H9 (cell line): Measurements from ENCODE around the gene SAA4. TPM values are rescaled to one million over a fixed set of nuclear protein-coding genes. Genes with fewer than 3 reads are reported as not detected.

Experiments used
- DNase-seq: peaks from one replicate; pipeline ENCODE4 v3.0.0-alpha.2; 2017
- H2AFZ ChIP-seq: one replicate; pipeline ENCODE4 v1.6.1; 2013; ENCODE audit warnings: mild to moderate bottlenecking, low read length, control low read depth, moderate library complexity
- H2AK5ac ChIP-seq: 2 replicates; pipeline ENCODE4 v1.6.1; 2013; ENCODE audit warnings: low read length, control low read depth, mixed read lengths; ENCODE audit not compliant: insufficient read length
- H2BK120ac ChIP-seq: one replicate; pipeline ENCODE4 v1.6.1; 2013; ENCODE audit warnings: low read depth, mild to moderate bottlenecking, low read length, control low read depth, inconsistent platforms; ENCODE audit not compliant: poor library complexity, severe bottlenecking
- H2BK12ac ChIP-seq: 2 replicates; pipeline ENCODE4 v1.6.1; 2013; ENCODE audit warnings: low read length, control low read depth, mixed read lengths, low read depth; ENCODE audit not compliant: insufficient read length
- H2BK15ac ChIP-seq: 2 replicates; pipeline ENCODE4 v1.6.1; 2013; ENCODE audit warnings: low read depth, low read length, control low read depth
- H2BK20ac ChIP-seq: one replicate; pipeline ENCODE4 v1.6.1; 2013; ENCODE audit warnings: low read depth, mild to moderate bottlenecking, low read length, control low read depth, inconsistent platforms; ENCODE audit not compliant: poor library complexity, severe bottlenecking
- H2BK5ac ChIP-seq: 2 replicates; pipeline ENCODE4 v1.6.1; 2013; ENCODE audit warnings: low read length, control low read depth, mixed read lengths; ENCODE audit not compliant: insufficient read length
- H3K14ac ChIP-seq: 2 replicates; pipeline ENCODE4 v1.6.1; 2013; ENCODE audit warnings: low read length, control low read depth; ENCODE audit not compliant: insufficient read depth
- H3K18ac ChIP-seq: 2 replicates; pipeline ENCODE4 v1.6.1; 2013; ENCODE audit warnings: low read depth, mild to moderate bottlenecking, mixed read lengths, low read length, control low read depth; ENCODE audit not compliant: insufficient read length
- H3K23ac ChIP-seq: 2 replicates; pipeline ENCODE4 v1.6.1; 2013; ENCODE audit warnings: low read length, control low read depth, mixed read lengths, low read depth; ENCODE audit not compliant: insufficient read length
- H3K23me2 ChIP-seq: 2 replicates; pipeline ENCODE4 v1.6.1; 2013; ENCODE audit warnings: low read depth, mild to moderate bottlenecking, mixed read lengths, low read length, control low read depth; ENCODE audit not compliant: insufficient read length, poor library complexity, severe bottlenecking
- H3K27ac ChIP-seq: 2 replicates; pipeline ENCODE4 v1.5.1; 2013; ENCODE audit warnings: low read length, control low read depth, mixed read lengths, low read depth; ENCODE audit not compliant: insufficient read length
- H3K27me3 ChIP-seq: 2 replicates; pipeline ENCODE4 v1.6.1; 2013; ENCODE audit warnings: low read length, control low read depth, inconsistent platforms; ENCODE audit not compliant: insufficient read depth
- H3K4ac ChIP-seq: 2 replicates; pipeline ENCODE4 v1.6.1; 2013; ENCODE audit warnings: low read depth, mild to moderate bottlenecking, control low read depth, inconsistent platforms, low read length, moderate library complexity
- H3K4me1 ChIP-seq: 2 replicates; pipeline ENCODE4 v1.6.1; 2013; ENCODE audit warnings: low read length, control low read depth, inconsistent platforms; ENCODE audit not compliant: insufficient read depth
- H3K4me2 ChIP-seq: 2 replicates; pipeline ENCODE4 v1.6.1; 2013; ENCODE audit warnings: low read length, control low read depth, mixed read lengths; ENCODE audit not compliant: insufficient read length, insufficient read depth
- H3K56ac ChIP-seq: 2 replicates; pipeline ENCODE4 v1.6.1; 2013; ENCODE audit warnings: low read depth, mild to moderate bottlenecking, mixed read lengths, low read length, control low read depth; ENCODE audit not compliant: insufficient read length
- H3K79me1 ChIP-seq: 2 replicates; pipeline ENCODE4 v1.6.1; 2013; ENCODE audit warnings: low read depth, mild to moderate bottlenecking, moderate library complexity, low read length, control low read depth, inconsistent platforms; ENCODE audit not compliant: insufficient read depth, poor library complexity, severe bottlenecking
- H3K79me2 ChIP-seq: 2 replicates; pipeline ENCODE4 v1.6.1; 2013; ENCODE audit warnings: low read length, control low read depth, inconsistent platforms; ENCODE audit not compliant: insufficient read depth
- H3K9ac ChIP-seq: 2 replicates; pipeline ENCODE4 v1.6.1; 2013; ENCODE audit warnings: low read length, control low read depth, mixed read lengths; ENCODE audit not compliant: insufficient read length; ENCODE audit errors: extremely low read depth
- H3K9me3 ChIP-seq: one replicate; pipeline ENCODE4 v1.6.1; 2013; ENCODE audit warnings: low read depth, low read length, inconsistent platforms; ENCODE audit not compliant: control insufficient read depth
- H3T11ph ChIP-seq: one replicate; pipeline ENCODE4 v1.6.1; 2013; ENCODE audit warnings: mild to moderate bottlenecking, low read length, control low read depth, inconsistent platforms
- H4K20me1 ChIP-seq: one replicate; pipeline ENCODE4 v1.6.1; 2013; ENCODE audit not compliant: control insufficient read depth, insufficient read length, insufficient read depth
- H4K5ac ChIP-seq: 2 replicates; pipeline ENCODE4 v1.6.1; 2013; ENCODE audit warnings: low read depth, mild to moderate bottlenecking, mixed read lengths, low read length, control low read depth; ENCODE audit not compliant: insufficient read length
- H4K8ac ChIP-seq: replicated peaks from 2 replicates; pipeline ENCODE4 v1.6.1; 2013; ENCODE audit warnings: low read length, control low read depth, mixed read lengths, low read depth; ENCODE audit not compliant: insufficient read length
- H4K91ac ChIP-seq: 2 replicates; pipeline ENCODE4 v1.6.1; 2013; ENCODE audit warnings: low read depth, mild to moderate bottlenecking, moderate library complexity, mixed read lengths, low read length, control low read depth; ENCODE audit not compliant: insufficient read length
- H3K27ac Mint-ChIP-seq, 3 experiments: 2 replicates in 2 of 3; 3 replicates in 1 of 3; pipeline ENCODE4 v1.8.0; 2020 to 2021; ENCODE audit warnings: mixed read lengths in 3 of 3, mild to moderate bottlenecking in 1 of 3, moderate library complexity in 1 of 3
- H3K27me3 Mint-ChIP-seq: 2 replicates; pipeline ENCODE4 v1.8.0; 2021; ENCODE audit warnings: low read depth, mild to moderate bottlenecking, moderate library complexity, mixed read lengths
- H3K36me3 Mint-ChIP-seq, 3 experiments: 2 replicates in 2 of 3; 3 replicates in 1 of 3; pipeline ENCODE4 v1.8.0; 2020 to 2021; ENCODE audit warnings: low read depth in 3 of 3, mixed read lengths in 3 of 3; ENCODE audit not compliant: insufficient read depth in 1 of 3
- H3K4me1 Mint-ChIP-seq, 2 experiments: 2 replicates each; pipeline ENCODE4 v1.8.0; 2020; ENCODE audit warnings: mixed read lengths in 2 of 2
- H3K4me3 Mint-ChIP-seq, 2 experiments: 2 replicates in 1 of 2; 3 replicates in 1 of 2; pipeline ENCODE4 v1.8.0; 2020 to 2021; ENCODE audit warnings: mild to moderate bottlenecking in 2 of 2, mixed read lengths in 2 of 2, moderate library complexity in 1 of 2
- H3K9me3 Mint-ChIP-seq, 2 experiments: 2 replicates in 1 of 2; 3 replicates in 1 of 2; pipeline ENCODE4 v1.8.0; 2020; ENCODE audit warnings: mild to moderate bottlenecking in 2 of 2, mixed read lengths in 2 of 2, moderate library complexity in 1 of 2
- WGBS: extraction: QIAGEN DNeasy Blood & Tissue Kit; methylation state at CpG from one replicate; pipeline ENCODE4 v1.1.7; 2013; ENCODE audit warnings: missing lambda C conversion rate, low lambda C conversion rate, mixed read lengths; ENCODE audit not compliant: insufficient read length; ENCODE audit errors: extremely low coverage; 5-methylcytosine and 5-hydroxymethylcytosine counted together
- total RNA-seq: library from RNA; stranded (reverse); gene quantifications from 2 replicates; pipeline ENCODE4 v1.2.1, GENCODE V29; 2021
- TF ChIP-seq, protein P1 (sequence below): fragments of 200-600 bp; sonication (generic); conservative IDR thresholded peaks from 3 replicates; pipeline ENCODE4 v1.8.0; 2021; ENCODE audit warnings: antibody characterized with exemption, mild to moderate bottlenecking

Gene SAA4
- total RNA-seq, 1 experiment from 2014 or later = not detected

DNA sequence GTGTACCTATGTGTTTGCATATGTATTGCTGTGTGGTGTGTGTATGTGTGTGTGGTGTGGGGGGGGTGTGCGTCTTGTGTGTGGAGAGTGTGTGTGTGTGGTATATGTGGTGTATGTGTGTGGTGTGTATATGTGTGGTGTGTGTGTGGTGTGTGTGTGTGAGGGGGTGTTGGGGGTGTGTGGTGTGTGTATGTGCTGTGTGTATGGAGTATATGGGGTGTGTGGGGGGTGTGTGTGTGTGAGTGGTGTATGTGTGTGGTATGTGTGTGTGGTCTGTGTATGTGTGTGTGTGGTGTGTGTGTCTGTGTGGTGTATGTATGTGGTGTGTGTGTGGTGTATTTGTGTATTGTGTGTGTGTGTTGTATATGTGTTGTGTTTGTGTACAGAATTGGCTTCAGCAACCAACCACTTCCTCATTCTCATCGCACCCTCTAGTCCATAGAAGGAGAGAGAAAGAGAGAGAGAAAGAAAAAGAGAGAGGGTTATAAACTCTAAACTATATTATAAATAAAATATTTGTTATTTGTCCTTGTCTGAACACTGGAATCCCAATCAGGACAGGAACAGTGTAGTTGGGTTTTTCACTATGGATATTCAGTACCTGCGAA is 13.7 kb downstream of the SAA4 start:
- Histone ChIP-seq H3K27me3 (no peaks in the 10 kb centered on the region), H4K5ac (no peak overlapping the region), H3K27ac (no peak overlapping the region), H3K23me2 (no peaks in the 10 kb centered on the region), H3K4me1 (no peaks in the 10 kb centered on the region), H4K91ac (no peak overlapping the region), H4K8ac (no peak overlapping the region), H3K79me1 (no peaks in the 10 kb centered on the region), H2AK5ac (no peak overlapping the region), H3K4me2 (no peak overlapping the region), H3K23ac (no peak overlapping the region), H3K56ac (no peak overlapping the region), H2BK15ac (no peak overlapping the region), H3K9me3 (no peaks in the 10 kb centered on the region), H2BK20ac (no peak overlapping the region), H3K9ac (no peak overlapping the region), H3K14ac (no peak overlapping the region), H2BK12ac (no peak overlapping the region), H3T11ph (no peak overlapping the region), H2BK5ac (no peak overlapping the region), H2AFZ (no peak overlapping the region), H3K79me2 (no peaks in the 10 kb centered on the region), H3K18ac (no peak overlapping the region), H4K20me1 (no peaks in the 10 kb centered on the region), H3K4ac (no peak overlapping the region), H2BK120ac (no peak overlapping the region)
- H3K27ac Mint-ChIP-seq = no peak overlapping the region
- H3K9me3 Mint-ChIP-seq = peaks cover 0 to 5% of the 10 kb centered on the region in 2 experiments; a peak in 1 of 5 replicates
- no peak for DNase-seq
- no peaks in the 10 kb centered on the region for H3K4me1 Mint-ChIP-seq
- no peaks in the 10 kb centered on the region for H3K36me3 Mint-ChIP-seq
- peaks cover 11% of the 10 kb centered on the region for H3K27me3 Mint-ChIP-seq
- no peak overlapping the region for H3K4me3 Mint-ChIP-seq
- TF ChIP-seq, protein P1, sequence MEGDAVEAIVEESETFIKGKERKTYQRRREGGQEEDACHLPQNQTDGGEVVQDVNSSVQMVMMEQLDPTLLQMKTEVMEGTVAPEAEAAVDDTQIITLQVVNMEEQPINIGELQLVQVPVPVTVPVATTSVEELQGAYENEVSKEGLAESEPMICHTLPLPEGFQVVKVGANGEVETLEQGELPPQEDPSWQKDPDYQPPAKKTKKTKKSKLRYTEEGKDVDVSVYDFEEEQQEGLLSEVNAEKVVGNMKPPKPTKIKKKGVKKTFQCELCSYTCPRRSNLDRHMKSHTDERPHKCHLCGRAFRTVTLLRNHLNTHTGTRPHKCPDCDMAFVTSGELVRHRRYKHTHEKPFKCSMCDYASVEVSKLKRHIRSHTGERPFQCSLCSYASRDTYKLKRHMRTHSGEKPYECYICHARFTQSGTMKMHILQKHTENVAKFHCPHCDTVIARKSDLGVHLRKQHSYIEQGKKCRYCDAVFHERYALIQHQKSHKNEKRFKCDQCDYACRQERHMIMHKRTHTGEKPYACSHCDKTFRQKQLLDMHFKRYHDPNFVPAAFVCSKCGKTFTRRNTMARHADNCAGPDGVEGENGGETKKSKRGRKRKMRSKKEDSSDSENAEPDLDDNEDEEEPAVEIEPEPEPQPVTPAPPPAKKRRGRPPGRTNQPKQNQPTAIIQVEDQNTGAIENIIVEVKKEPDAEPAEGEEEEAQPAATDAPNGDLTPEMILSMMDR = no peak
- WGBS = no CpG with 5 or more reads among the region's 3 CpGs
